BLaER1 (cell line): ENCODE results near the gene IDE.
"Not testable (repeated sequence)": the region's sequence is repeated elsewhere in the genome, so short reads cannot be mapped to it uniquely, and the experiment has no call there.

ENCODE experiments used
- H3K27ac ChIP-seq: shearing (Covaris generic); formaldehyde crosslinking; 2 replicates; pipeline ENCODE4 v1.8.1; 2022
- H3K27me3 ChIP-seq: shearing (Covaris generic); formaldehyde crosslinking; 2 replicates; pipeline ENCODE4 v1.8.1; 2022
- H3K36me3 ChIP-seq: shearing (Covaris generic); formaldehyde crosslinking; 2 replicates; pipeline ENCODE4 v1.8.1; 2022
- H3K4me1 ChIP-seq: shearing (Covaris generic); formaldehyde crosslinking; 2 replicates; pipeline ENCODE4 v1.8.1; 2022
- H3K4me2 ChIP-seq: shearing (Covaris generic); formaldehyde crosslinking; 2 replicates; pipeline ENCODE4 v1.8.1; 2022
- H3K4me3 ChIP-seq: shearing (Covaris generic); formaldehyde crosslinking; 2 replicates; pipeline ENCODE4 v1.8.1; 2022
- H3K9ac ChIP-seq: shearing (Covaris generic); formaldehyde crosslinking; 2 replicates; pipeline ENCODE4 v1.8.1; 2022
- H3K9me3 ChIP-seq: shearing (Covaris generic); formaldehyde crosslinking; 2 replicates; pipeline ENCODE4 v1.8.1; 2022
- H4K20me1 ChIP-seq: shearing (Covaris generic); formaldehyde crosslinking; 2 replicates; pipeline ENCODE4 v1.8.1; 2022
- Cebpa-rat ChIP-seq: shearing (Covaris generic); IDR thresholded peaks from 2 replicates; pipeline ENCODE4 v1.8.1; 2022

IDE gene

DNA sequence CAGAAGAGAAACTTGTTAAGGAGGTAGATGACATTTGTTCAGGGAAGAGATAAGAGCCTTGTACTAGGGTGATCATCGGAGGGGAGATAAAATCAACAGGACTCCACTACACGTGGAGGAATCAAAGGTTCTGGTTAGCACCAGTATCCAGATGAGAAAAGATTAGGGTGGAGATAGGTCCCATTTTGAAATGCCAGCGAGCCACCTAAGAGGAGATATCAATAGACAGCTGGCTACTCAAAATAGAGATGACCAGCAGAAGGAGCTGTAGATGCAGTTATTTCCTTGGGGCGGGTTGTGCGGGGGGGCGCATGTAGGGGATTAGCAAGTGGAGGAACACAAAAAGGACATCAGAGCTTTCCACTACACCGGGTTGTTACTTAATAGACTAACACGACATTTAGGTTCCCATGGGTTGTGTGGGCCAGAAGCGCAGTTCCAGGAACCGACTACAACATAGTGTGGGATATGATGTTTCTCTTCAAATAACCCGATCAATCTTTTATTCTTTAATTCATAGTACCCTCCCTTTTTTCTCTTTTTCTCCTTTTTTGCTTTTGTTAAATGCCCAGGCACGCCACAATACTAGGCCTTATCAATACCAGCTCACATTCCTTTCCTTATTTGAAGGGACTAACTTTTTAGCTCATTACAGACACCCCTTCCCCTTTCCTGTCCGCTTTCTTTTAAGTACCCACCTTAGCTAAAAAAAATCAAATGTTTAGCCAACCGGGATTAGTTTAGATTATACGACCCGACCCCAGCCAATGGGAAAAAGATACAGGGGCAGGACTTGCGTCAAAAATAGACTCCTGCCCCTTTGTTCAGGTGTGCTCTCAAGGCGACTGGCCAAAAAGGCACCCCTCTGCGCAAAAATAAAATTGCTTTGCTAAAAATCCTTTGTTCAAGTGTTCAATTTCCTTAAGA lies 17.0 kb upstream of the IDE start:
- H3K27me3 ChIP-seq: no peaks in the 10 kb centered on the region
- no peaks in the 10 kb centered on the region for H3K36me3 ChIP-seq
- peak overlapping the region; percentile 95 for H3K27ac ChIP-seq
- H3K4me2 ChIP-seq: peak overlapping the region; percentile 91
- H3K9ac ChIP-seq: peak overlapping the region; percentile 95
- peaks cover 15% of the 10 kb centered on the region for H4K20me1 ChIP-seq
- peaks cover 37% of the 10 kb centered on the region for H3K4me1 ChIP-seq
- TF ChIP-seq Cebpa-rat: no peak
- H3K9me3 ChIP-seq: no peaks in the 10 kb centered on the region
- H3K4me3 ChIP-seq: peak overlapping the region; percentile 96

DNA sequence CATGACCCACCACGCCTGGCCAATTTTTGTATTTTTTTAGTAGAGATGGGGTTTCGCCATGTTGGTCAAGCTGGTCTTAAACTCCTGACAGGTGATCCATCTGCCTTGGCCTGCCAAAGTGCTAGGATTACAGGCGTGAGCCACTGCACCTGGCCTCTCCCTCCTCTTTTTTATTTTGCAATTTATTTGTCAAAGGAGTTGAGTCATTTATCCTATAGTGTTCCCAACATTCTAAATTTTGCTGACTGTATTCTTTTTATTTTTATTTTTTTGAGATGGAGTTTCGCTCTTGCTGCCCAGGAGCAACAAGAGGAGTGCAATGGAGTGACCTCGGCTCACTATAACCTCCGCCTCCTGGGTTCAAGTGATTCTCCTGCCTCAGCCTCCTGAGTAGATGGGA lies 8.5 kb upstream of the IDE start:
- not testable (repeated sequence) for H3K9me3 ChIP-seq, H3K9ac ChIP-seq, H3K27me3 ChIP-seq, H3K27ac ChIP-seq, H3K4me3 ChIP-seq, H3K4me1 ChIP-seq, H3K36me3 ChIP-seq, H4K20me1 ChIP-seq, H3K4me2 ChIP-seq

DNA sequence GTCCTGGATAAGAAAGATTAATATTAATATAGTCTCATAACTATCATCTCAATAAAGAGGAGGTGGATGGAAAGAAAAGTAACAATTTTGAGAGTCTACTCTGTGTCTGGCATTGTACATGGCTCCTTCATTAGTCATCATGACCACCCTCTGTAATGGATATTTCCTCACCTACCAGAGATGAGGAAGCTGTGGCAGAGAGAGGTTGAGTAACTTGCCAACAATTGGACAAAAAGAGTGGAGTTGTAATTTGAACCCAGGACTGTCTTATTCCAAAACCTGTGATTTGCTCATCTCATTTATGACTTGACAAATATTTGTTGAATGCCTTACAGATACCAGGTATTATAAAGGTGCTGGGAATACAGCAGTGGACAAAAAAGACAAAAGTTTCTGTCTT lies 2.1 kb upstream of the IDE start:
- Histone ChIP-seq H3K27ac (no peak overlapping the region), H3K27me3 (no peaks in the 10 kb centered on the region)

DNA sequence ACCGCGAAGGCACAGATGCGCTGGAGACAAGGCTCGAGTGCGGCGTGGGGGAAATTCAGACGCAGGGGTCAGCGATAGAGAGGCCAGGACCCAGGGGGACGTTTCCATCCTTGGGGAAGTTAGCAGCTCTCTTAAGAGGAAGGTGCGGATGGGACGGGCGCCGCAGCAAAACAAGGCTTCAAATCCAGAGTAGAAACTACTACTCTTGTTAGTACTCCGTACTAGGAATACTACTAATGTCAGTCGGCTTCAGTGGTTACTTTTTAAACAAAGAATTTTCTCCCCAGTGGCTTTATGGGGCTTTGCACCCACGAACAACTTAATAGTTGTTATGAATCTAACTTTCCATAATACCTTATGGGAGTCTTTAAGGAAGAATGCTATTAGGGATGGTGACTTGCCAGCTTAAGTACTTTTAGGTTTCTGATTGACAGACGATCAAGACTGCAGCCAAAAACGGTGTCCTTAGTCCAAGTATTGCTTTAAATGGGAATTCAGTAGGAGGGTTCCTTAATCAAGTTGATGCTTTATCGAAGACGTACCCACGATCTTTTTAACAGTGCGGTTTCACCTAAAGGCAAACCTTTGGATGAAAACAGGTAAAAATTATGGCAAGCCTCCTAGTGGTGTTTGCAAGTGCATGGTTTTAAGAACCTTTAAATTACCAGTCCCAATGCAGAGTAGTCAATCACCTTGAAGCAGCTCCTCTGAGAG lies 812 bp upstream of the IDE start:
- H3K4me1 ChIP-seq: peaks cover 39% of the 10 kb centered on the region
- H3K36me3 ChIP-seq: peaks cover 2% of the 10 kb centered on the region
- no peaks in the 10 kb centered on the region for H3K27me3 ChIP-seq
- H3K4me3 ChIP-seq: peak overlapping the region; percentile 95
- TF ChIP-seq Cebpa-rat: no peak
- no peaks in the 10 kb centered on the region for H3K9me3 ChIP-seq
- H3K9ac ChIP-seq: peak overlapping the region; percentile 95
- H4K20me1 ChIP-seq: peaks cover 32% of the 10 kb centered on the region
- peak overlapping the region; percentile 93 for H3K4me2 ChIP-seq
- peak overlapping the region; percentile 96 for H3K27ac ChIP-seq

More for the DNA sequence above, 2.1 kb upstream of the IDE start:
- Histone ChIP-seq H3K9me3 (no peaks in the 10 kb centered on the region), H3K36me3 (no peaks in the 10 kb centered on the region), H3K4me3 (no peak overlapping the region), H3K4me1 (peaks cover 32% of the 10 kb centered on the region), H4K20me1 (peaks cover 19% of the 10 kb centered on the region), H3K9ac (no peak overlapping the region), H3K4me2 (no peak overlapping the region)
- no peak for TF ChIP-seq Cebpa-rat

DNA sequence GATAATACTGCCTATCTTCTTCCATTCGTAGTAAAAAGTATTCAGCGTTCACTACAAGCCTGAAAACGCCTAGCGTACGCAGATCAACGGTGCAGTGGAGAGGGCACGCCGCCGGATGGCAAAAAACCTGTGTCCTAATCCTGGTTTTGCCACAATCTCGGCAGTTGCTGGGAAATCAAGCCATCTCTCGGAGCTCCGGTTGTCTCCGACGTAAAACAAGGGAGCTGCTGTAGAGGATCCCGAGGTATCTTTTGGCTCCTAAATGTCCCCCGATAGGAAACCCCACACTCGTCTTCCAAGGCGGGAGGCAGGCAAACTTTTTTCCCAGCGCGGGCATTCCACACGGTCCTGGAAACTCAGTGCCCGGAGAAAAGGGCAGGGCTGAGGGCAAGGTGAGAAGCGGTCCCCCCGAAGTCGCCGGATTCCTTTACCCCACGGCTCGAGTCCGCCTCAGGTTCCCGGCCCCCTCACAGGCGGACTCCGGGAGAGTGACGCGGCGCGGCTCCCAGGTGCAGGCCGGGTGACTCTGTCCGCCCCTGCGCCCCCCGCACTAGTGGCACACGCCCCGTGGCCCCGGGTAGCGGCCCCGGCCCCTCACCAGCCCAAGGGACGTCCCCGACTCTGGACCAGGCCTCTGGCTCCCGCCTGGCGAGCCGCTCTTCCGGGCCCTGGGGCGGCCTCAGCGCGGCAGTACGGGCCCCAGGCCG lies 649 bp downstream of the IDE start:
- Histone ChIP-seq H4K20me1 (peaks cover 46% of the 10 kb centered on the region), H3K27ac (peak overlapping the region; percentile 96), H3K27me3 (no peaks in the 10 kb centered on the region), H3K4me3 (peak overlapping the region; percentile 95), H3K36me3 (peaks cover 15% of the 10 kb centered on the region), H3K4me2 (peak overlapping the region; percentile 93), H3K9ac (peak overlapping the region; percentile 95), H3K4me1 (peaks cover 39% of the 10 kb centered on the region), H3K9me3 (no peaks in the 10 kb centered on the region)
- no peak for TF ChIP-seq Cebpa-rat

DNA sequence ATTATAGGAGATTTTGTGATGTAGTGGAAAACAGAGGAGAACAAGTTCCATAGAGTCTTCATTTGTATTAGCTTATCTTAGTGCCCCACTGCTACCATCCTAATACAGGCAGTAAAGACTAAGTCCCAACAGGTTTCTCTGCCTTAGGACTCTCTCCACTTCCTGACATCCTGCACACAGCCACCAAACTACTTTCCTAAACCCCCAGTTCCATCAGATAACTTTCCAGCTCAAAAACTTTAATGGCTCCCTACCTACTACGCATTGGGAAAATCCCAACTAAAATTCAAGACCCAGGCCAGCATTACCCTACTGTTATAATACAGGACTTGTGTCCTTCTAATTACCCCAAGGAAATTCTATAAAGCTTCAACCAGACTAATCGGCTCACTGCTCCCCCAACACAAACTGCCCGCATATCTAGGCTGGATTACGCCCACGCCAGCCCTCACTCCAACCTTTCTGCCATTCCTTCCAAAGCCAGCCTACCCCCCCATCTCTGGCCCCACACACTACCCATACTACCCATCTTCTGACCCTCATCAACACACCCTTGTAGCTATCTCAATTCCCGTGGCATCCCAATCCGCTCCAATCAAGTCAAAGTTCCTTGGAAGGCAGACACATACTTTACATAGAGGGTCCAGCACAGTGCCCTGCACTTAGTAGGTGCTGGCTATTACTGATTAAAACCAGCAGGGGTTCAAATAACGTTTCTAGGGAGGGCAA lies 1.4 kb downstream of the IDE start:
- Histone ChIP-seq H3K36me3 (peaks cover 21% of the 10 kb centered on the region), H3K4me3 (peak overlapping the region; percentile 95), H3K27ac (peak overlapping the region; percentile 96; the same call in 1 of the 2 replicates), H3K27me3 (no peaks in the 10 kb centered on the region), H3K9me3 (no peaks in the 10 kb centered on the region), H3K4me2 (peak overlapping the region; percentile 93), H3K9ac (peak overlapping the region; percentile 95), H3K4me1 (peaks cover 39% of the 10 kb centered on the region), H4K20me1 (peaks cover 53% of the 10 kb centered on the region)
- no peak for TF ChIP-seq Cebpa-rat

DNA sequence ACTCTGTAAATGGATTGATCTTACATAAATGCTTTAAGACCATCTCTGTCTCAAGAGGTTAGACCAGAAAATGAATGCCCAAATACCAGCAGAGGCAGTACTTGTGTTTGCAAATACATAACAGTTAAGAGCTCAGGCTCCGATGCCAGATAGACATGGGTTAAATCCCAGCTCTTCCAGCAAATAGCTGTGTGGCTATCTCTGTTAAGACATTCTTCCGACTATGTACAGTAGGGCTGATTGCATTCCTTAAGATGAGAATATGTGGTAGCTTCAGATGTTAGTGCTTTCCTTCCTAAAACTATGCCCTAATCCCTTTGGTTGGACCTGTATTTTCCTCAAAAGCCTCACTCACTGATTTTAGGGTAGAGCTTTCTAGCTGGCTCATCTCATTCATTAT lies 2.2 kb downstream of the IDE start:
- peaks cover 62% of the 10 kb centered on the region for H4K20me1 ChIP-seq
- H3K9me3 ChIP-seq: no peaks in the 10 kb centered on the region
- no peak overlapping the region for H3K4me3 ChIP-seq
- peaks cover 39% of the 10 kb centered on the region for H3K4me1 ChIP-seq
- peaks cover 29% of the 10 kb centered on the region for H3K36me3 ChIP-seq
- TF ChIP-seq Cebpa-rat: no peak
- H3K9ac ChIP-seq: peak overlapping the region; percentile 95; the same call in 1 of the 2 replicates
- peak overlapping the region; percentile 93 for H3K4me2 ChIP-seq
- H3K27ac ChIP-seq: no peak overlapping the region
- no peaks in the 10 kb centered on the region for H3K27me3 ChIP-seq

DNA sequence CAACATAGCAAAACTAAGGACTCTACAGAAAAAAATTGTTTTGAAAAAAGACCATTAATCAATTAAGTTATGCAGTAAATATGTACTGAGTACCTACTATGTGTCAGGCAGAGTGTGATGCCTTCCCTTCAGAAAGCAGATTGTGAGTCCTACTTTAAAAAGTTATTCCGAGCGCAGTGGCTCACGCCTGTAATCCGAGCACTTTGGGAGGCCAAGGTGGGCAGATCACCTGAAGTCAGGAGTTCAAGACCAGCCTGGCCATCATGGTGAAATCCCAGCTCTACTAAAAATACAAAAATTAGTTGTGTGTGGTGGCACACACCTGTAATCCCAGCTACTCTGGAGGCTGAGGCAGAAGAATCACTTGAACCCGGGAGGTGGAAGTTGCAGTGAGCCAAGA lies 4.2 kb downstream of the IDE start:
- H3K4me3 ChIP-seq, H3K9me3 ChIP-seq, H3K27ac ChIP-seq, H3K9ac ChIP-seq, H3K27me3 ChIP-seq, H3K4me2 ChIP-seq: not testable (repeated sequence)
- Histone ChIP-seq H3K36me3 (peaks cover 49% of the 10 kb centered on the region), H4K20me1 (peaks cover 76% of the 10 kb centered on the region), H3K4me1 (peaks cover 28% of the 10 kb centered on the region)

DNA sequence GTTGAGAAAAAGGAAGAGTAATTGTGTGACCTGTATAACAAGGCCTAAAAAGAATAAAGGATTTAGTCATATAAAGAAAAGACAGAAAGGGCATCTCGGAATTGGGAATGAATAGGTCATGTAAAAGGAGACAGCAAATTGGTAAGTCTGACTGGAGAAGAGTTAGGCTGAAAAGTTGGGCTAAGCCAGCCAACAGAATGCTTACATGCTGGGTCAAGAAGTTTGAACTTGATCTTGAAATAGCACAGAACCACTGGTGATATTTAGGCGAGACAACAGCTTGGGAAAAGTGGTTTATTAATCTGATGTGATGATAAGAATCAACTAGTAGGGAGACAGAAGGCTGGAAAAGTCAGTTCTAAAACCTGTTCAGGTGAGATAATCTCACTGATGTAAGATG lies 4.8 kb downstream of the IDE start:
- Histone ChIP-seq H3K4me3 (no peak overlapping the region), H3K27me3 (no peaks in the 10 kb centered on the region), H3K9ac (no peak overlapping the region), H3K27ac (no peak overlapping the region), H3K9me3 (no peaks in the 10 kb centered on the region), H3K4me2 (no peak overlapping the region), H4K20me1 (peaks cover 76% of the 10 kb centered on the region), H3K36me3 (peaks cover 55% of the 10 kb centered on the region), H3K4me1 (peaks cover 26% of the 10 kb centered on the region)
- no peak for TF ChIP-seq Cebpa-rat
